Fibroblast of mammary gland (primary cell): ENCODE results near the gene ATXN1.
"Not testable (repeated sequence)": the region's sequence is repeated elsewhere in the genome, so short reads cannot be mapped to it uniquely, and the experiment has no call there.

Experiments
- DNase-seq: peaks from one replicate; pipeline ENCODE4 v3.0.0-alpha.2; 2010; ENCODE audit warnings: low read depth
- H3K4me3 ChIP-seq: 2 replicates; pipeline ENCODE4 v1.5.1; 2011; ENCODE audit warnings: low read depth, mild to moderate bottlenecking, low read length, moderate library complexity; ENCODE audit not compliant: control insufficient read depth
- CTCF ChIP-seq: conservative IDR thresholded peaks from 2 replicates; pipeline ENCODE4 v1.5.1; 2011; ENCODE audit warnings: low read depth, low read length, inconsistent platforms; ENCODE audit not compliant: control insufficient read depth, insufficient read depth

The ATXN1 gene

GRCh38 chr6:16706029-16706428, 55.2 kb downstream of the ATXN1 start:
- H3K4me3 ChIP-seq, result no peak overlapping the region

DNA sequence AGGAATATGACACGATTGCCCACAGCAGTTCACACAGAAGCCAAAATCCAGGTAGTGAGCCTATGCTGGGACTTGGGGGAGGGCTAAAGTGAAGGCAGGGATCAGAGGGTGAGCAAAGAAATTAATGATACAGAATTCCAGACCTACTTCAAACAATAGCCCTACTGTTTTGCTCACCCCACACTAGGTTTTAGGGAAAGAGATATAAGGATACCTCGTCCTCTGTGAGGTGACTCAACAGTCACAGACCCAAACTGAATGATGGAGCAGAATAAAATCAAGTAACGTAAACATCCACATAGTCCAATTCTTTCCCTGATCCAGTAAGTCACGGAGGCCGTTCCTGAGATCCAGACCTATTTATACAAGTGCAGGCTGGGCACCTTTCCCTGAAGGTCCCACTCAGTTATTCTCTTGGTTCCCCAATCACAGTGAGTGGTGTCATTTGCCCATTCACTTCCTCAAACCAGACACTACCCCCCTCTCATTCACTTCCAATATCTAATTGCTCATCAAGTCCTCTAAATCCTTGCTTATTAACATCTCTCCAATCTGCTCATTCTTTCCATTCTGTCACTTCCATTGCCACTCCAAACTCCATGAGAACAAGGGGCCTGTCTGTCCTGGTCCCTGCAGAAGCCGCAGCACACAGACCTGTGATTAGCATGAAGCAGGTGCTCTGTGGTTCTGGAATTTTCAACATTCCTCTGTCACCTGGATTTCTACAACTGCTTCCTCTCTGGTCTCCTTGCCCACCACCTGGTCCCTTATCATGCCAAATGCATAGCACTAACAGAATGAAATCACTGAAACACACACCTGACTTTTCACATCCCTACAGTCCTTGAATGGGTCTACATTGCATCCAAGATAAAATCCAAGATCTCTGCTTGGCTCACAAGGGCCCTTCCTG, 55.9 kb downstream of the ATXN1 start:
- no peak overlapping the region for H3K4me3 ChIP-seq
- no peak for DNase-seq
- TF ChIP-seq CTCF, result no peak

More at GRCh38 chr6:16706029-16706428, 55.2 kb downstream of the ATXN1 start:
- TF ChIP-seq CTCF, result no peak
- no peak for DNase-seq

- H3K4me3 ChIP-seq, result peak overlapping the region; percentile 36
- TF ChIP-seq CTCF, result no peak
- DNase-seq, result peak; percentile 74
Observed at GRCh38 chr6:16704401-16705045, 56.7 kb downstream of the ATXN1 start.

DNA sequence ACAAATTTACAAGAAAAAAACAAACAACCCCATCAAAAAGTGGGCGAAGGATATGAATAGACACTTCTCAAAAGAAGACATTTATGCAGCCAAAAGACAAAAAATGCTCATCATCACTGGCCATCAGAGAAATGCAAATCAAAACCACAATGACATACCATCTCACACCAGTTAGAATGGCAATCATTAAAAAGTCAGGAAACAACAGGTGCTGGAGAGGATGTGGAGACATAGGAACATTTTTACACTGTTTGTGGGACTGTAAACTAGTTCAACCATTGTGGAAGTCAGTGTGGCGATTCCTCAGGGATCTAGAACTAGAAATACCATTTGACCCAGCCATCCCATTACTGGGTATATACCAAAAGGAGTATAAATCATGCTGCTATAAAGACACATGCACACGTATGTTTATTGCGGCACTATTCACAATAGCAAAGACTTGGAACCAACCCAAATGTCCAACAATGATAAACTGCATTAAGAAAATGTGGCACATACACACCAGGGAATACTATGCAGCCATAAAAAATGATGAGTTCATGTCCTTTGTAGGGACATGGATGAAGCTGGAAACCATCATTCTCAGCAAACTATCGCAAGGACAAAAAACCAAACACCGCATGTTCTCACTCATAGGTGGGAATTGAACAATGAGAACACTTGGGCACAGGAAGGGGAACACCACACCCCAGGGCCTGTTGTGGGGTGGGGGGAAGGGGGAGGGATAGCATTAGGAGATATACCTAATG, 58.5 kb downstream of the ATXN1 start:
- not testable (repeated sequence) for H3K4me3 ChIP-seq, DNase-seq

- no peak for DNase-seq
- H3K4me3 ChIP-seq, result no peak overlapping the region
- no peak for TF ChIP-seq CTCF
Observed at GRCh38 chr6:16700916-16701234, 60.4 kb downstream of the ATXN1 start.

DNA sequence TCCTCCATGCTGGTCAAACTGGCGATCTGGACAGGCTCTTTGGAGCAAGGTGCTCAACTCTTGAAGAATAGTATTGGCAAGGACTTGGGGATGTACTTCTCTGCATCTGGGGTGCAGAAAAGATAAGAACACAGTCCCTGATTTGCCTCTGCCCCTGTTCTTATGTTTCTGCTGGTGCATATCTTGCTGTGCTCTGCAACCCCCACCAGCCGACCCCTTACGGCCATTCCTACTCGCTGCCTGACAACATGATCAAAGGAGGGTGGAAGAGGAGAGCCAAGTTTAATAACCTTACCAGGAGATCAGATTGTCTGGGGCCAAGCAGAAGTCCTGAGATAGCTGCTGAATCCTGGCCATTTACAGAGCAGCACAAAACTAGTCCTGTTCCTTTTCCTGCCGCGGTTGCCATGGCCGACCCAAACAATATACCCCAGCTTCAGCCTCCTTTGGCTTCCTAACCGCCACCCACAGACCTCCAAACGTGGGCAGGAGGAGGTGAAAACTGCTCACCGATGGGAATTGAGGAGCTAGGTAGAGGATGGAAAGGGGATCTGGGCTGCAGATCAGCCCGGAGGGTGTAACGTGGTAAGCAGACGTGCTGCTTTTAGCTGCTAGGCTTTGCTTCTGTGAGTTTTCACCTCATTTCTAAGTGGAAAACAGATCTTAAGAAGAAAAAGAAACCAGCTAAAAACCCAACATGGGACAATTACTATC, 60.9 kb downstream of the ATXN1 start:
- TF ChIP-seq CTCF, result no peak
- H3K4me3 ChIP-seq, result peak overlapping the region; percentile 20
- DNase-seq, result no peak
